Posterior vena cava (tissue), 2 donors: ENCODE measurements around the gene MAOB. TPM values are rescaled to one million over a fixed set of nuclear protein-coding genes. Genes with fewer than 3 reads are reported as not detected.
"Not testable (repeated sequence)": the region's sequence is repeated elsewhere in the genome, so short reads cannot be mapped to it uniquely, and the experiment has no call there.

ENCODE experiments used
- DNase-seq: peaks from one replicate; pipeline ENCODE4 v3.0.0-alpha.2; 2020; ENCODE audit warnings: low spot score
- intact Hi-C, 2 donors: fragments of 100-400 bp; cut with DNase I; formaldehyde crosslinking; loops; one replicate each; pipeline versions ENCODE4 v1.14.1 to v1.14.2; 2022 to 2023
- long read RNA-seq, 2 donors: library from polyadenylated mRNA; unstranded; transcript quantifications; one replicate each; pipeline ENCODE4 v2.0.0, GENCODE V29; 2020 to 2021
- total RNA-seq, 2 donors: library from RNA; stranded (reverse); fragmentation: NEBNext Ultra II Directional; extraction: Animal tissue kit (Norgen Biotek cat#: 25700); gene quantifications; one replicate each; pipeline ENCODE4 v1.2.1, GENCODE V29; 2021
- donor health status: DM: yes; HTN: yes; CAD: no.
- donor health status: DM: yes; HTN: yes; CAD: no.

MAOB gene
- total RNA-seq = 10 to 100 TPM; 41.5 to 69.9 TPM
- long read RNA-seq, donor 1, transcript MAOB-201 (15 exons, 2,566 nt) = major isoform, 53 of 67 reads
- long read RNA-seq, donor 1, partial matches to known transcripts = 11 of 67 reads
- long read RNA-seq, donor 1, other reads (novel, unspliced or antisense) = 3 of 67 reads
- long read RNA-seq, donor 2, transcript MAOB-201 (15 exons, 2,566 nt) = major isoform, 77 of 108 reads
- long read RNA-seq, donor 2, partial matches to known transcripts = 20 of 108 reads
- long read RNA-seq, donor 2, other reads (novel, unspliced or antisense) = 11 of 108 reads

DNA sequence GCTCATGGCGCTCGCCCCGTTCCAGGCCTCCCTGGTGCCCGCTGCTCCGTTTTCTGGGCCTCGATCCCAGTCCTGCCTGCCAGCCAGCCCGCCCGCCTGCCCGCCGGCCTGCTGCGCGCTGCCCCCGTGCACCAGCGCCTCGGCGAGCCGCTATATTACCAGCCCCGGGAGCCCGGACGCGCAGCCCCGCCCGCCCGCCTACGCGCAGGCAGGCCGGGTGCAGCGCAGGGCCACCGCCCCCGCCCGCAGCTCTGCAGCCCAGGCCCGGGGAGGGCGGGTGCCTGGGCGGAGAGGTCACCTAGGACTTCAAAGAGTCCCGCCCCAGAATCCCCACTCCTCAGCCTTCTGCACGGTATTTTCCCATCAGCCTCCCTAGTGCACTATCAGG lies at the start of gene MAOB:
MAOB (minus strand) TSS at position 157 of the 388 bp plus-strand sequence; CDS start at position 6, 151 bp downstream.
- no peak for DNase-seq
- intact Hi-C loops = no loop called here

DNA sequence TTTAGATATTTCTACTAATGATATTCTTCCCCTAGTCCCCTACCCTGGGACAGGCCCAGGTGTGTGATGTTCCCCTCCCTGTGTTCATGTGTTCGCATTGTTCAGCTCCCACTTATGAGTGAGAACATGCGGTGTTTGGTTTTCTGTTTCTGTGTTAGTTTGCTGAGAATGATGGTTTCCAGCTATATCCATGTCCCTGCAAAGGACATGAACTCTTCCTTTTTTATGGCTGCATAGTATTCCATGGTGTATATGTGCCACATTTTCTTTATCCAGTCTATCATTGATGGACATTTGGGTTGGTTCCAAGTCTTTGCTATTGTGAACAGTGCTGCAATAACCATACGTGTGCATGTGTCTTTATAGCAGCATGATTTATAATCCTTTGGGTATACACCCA lies 39.8 kb upstream of the MAOB start:
- intact Hi-C loops = loop anchor here in 1 of 2 donors (5.0 to 10.0 kb wide), 2 partner anchors 77 to 860 kb away; no protein-coding TSS in a partner anchor
- not testable (repeated sequence) for DNase-seq

DNA sequence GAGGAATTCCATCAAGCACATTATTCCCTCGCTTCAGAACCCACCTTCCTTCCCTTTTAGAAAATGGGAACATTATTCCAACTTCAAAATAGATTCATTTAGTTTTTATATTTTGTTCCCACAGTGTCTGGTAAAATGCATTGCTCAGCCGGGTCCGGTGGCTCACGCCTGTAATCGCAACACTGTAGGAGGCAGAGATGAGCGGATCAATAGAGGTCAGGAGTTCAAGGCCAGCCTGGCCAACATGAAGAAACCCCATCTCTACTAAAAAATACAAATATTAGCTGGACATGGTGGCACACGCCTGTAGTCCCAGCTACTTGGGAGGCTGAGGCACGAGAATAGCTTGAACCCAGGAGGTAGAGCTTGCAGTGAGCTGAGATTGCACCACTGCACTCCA lies 28.5 kb upstream of the MAOB start:
- intact Hi-C loops, DNase-seq: not testable (repeated sequence)

DNA sequence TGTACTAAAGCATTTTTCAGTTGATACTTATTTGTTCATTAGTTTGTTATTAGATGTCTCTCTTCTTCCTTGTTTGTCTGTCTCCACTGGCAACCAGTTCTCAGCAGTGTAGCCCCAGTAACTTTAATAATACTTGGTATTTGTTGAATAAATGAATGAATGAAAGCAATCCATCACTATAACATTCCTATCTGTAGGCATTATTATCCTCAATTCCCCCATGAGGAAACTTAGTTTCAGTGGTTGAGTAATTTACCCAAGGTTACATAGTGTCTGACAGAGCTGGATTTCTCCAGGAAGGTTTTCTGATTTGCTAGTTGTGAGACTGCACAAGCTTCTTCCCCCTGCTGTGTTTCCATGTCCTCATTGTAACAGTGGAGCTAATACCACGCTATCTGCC lies 27.8 kb upstream of the MAOB start:
- intact Hi-C loops = no loop called here

DNA sequence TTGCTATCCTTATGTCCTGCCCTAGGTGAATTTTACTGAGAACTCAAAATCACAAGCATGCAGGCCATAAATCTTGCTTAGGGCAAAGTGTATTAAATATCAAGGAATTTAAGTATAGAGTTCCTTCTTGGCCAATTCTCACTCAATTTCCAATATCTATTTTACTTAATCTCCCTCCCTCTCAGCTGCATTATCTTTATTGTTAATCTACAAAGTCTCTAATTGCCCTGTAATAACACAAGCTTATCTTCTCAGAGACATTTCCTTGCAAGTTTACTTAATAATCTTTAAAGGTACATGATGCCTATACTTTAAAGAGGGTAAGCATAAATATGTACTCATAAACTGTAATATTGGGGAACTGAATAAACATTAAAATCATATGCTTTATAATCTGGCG lies 26.9 kb upstream of the MAOB start:
- no peak for DNase-seq
- intact Hi-C loops = no loop called here

More for the DNA sequence above, 27.8 kb upstream of the MAOB start:
- no peak for DNase-seq

DNA sequence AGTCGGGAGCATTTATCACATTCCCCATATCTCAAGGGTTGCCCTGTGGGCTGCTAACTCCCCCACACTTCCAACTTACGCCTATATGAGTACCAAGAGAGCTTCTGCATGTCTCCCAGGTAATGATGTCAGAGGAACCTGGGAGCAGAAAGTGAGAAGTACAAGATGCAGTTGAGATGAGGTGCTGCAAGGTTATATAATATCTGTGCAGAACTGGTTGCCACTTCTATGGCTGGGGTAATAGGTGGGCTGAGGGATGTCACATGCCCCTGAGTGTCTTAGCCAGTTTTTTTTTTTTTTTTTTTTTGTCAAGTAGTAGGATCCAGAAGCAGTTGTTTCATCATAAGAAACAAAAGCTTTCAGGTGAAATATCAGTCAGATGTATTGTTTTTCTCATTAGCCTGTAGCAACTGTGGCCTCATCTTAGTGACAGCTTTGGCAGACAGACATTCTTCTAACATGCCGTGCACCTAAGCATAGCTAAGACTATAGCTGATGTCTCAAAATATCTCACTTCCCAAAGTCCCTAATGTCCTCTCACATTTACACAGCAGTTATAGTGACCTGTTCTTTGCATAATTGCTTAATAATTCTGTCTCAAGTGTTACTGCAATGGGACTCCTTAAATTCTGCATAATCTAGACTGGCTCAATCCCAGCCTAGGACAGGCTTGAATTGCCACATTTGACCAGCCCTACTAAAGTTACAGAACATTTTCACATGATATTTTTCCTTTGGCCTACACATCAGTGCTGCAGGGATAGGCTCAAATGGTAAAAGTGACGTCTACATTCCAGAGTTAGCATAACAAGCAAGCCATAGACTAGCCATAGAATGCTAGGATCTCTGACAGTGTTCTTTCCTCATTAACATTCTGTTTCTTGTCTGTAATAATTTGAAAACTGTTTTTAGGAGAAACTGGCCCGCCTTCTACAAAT lies 17.9 kb upstream of the MAOB start:
- DNase-seq = no peak
- intact Hi-C loops = no loop called here

DNA sequence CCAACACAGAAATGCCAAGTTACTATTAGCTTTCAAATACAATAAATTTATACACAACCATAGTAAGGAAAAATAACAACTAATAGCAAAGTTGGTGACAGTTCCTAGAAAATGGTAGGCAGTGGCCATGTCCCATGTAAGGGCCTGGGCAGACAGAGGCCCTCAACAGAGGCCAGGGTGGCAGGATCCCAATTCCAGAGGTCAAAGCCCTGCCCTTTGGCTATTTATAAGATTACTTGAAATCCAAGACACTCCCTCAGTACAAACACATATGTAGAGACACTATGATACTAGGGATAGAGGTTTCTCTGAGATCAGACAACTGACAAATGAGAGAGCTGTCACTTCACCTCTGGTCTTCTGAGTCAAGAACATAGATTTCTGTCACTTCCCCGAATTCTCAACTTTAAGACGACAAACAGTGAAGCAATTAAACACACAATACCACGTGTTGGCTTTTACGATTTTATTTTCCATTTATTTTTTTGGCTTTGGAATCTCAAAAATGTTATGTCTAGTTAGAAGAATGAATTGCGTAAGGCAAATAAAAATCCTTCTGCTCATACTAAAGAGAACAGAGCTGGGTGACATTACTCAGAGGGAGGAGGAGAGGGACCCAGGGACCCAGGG lies 16.3 kb upstream of the MAOB start:
- no peak for DNase-seq
- intact Hi-C loops = no loop called here

DNA sequence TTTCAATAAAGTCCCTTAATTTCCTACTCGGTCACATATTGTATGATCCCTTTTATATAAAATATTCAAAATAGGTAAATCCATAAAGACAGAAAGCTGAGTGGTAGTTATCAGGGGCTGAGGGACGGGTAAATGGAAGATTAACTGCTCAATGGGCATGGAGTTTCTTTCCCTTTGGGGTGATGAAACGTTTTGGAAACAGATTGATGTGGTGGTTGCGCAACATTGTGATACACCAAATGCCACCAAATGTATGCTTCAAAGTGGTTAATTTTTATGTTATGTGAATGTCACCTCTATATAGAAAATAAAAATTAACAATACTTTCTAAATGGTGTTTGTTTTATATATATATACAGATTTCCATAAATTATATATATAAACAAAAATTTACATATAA lies 15.0 kb upstream of the MAOB start:
- intact Hi-C loops = no loop called here
- no peak for DNase-seq

DNA sequence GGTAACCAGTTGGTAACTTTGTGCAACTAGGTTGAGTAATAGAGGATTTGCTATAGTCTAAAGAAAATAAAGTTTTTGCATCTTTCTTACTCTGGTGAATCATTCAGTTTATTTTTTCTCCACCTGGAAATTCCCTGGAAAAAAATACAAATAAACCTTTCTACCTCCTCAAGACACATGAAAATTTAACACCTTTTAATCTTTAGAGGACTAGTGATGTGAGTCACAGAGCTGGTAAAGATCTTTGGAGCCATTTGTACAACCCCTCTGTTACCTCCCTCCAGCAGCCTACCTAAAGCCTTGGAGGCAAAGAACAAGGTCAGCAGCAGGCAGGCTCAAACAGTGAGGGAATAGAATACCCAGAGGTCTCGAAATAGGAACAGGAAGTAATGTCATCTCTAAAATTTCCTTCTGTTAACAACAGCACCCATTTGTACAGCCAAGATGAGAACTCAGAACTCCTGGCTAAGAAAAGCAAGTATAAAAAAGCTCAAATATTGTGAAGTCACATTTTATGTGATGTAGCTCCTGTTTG lies 10.2 kb upstream of the MAOB start:
- DNase-seq = no peak
- intact Hi-C loops = no loop called here

DNA sequence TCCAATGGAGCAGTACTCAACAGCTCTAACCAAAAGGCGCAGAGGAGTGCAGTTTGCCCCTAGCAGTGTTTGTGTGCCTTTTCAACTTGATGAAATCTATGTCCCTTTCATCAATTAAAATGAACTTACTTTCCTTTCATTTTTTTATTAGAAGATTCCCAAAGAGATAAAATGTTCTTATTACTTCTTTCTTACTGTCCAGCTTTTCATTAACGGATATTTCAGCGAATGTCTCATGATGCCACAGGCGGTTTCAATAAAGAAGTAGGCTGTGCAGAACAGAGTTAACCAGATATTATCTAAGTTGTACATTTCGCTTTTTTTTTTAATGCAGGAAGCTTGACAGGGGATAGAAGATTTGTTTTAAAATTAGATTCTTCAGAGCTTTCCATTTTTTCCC lies 3.4 kb upstream of the MAOB start:
- intact Hi-C loops = no loop called here
- no peak for DNase-seq

DNA sequence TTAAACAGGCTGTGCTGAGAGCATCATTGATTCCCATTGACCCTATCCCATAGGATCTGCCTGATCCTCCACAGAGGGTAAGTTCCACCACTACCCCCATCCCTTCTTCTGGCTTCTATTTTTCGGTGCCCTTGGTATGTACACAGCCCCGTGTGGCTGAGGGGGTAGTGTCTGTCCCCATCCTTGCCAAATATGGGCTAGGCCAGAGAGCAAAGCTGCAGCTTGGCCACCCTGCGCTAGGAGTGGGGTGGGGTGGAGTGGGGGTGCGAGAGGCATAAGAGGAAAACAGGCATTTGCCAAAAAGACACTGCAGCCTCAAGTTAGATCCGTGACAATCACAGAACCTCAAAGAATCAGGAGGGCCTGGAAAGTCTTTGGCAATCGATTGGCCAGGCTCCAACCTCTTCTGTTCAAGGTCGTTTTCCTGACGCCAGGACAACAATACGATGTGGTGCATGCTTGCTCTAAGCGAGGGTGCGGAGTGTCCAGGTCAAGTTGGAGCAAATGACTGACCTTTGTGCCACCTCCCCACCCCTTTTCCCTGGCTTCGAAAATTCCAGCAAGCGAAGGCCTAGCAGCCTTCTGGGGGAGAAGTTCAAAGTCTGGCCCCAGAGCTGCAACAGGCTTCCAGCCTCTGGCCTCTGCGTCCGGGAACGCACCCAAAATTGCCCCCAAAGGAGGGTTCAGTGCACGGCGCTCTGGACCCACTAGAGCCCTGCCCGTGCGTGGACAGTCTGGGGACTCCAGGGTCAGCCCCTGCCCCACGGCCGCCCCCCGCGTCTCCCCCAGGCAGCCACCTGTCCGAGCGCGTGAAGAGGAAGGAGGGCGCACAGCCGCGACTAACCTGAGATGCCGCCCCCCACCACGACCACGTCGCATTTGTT lies 598 bp downstream of the MAOB start:
- DNase-seq = no peak

DNA sequence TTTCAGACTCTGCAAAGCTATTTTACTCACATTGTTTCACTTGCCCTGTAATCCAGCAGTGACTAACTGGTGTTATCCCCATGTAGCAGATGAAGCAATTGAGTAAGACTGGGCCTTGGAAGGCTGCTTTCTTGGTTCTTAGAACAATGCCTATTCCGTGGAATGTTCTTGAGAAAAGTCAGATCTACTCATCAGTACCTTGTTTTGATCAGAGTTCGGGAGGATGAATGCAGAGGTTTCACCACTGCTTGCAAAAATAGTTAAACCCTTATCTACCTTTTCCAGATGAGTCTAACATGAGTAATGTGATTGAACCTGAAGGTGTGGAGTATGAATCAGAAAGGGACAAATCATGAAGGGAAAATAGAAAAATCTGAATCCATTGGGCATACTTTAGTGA lies 1.8 kb downstream of the MAOB start:
- no peak for DNase-seq
- intact Hi-C loops = no loop called here

More for the DNA sequence above, 598 bp downstream of the MAOB start:
- intact Hi-C loops = loop anchor here in 1 of 2 donors (1.0 kb wide), 1 partner anchor 34 kb away; no protein-coding TSS in a partner anchor

DNA sequence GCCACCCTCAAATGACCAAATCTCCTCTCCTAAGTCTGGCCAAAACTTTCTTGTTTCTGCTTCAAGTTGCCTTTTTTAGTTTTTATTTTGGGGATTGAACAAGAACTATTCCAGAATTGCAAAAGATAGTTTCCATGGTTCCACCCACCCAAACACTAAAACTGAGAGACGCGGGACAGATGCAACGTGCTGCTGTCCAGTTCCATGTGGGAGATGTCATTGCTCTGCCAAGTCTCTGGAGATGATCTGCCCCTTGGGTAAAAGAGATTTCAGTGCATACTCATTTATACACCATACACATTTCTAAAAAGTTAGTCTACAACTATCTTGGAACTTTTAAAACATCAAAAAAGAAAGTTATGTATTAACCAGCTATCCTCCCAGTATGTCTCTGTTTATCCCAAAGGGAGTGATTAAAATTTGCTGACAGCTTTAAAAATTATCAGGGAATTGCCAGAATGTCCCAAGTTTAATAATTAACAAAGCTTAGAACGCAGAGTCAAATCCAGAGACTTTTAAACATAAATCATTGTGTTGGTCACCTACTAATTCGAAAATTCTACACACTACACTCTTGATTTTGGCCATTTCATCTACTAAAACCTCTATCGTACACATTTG lies 3.2 kb downstream of the MAOB start:
- intact Hi-C loops = no loop called here
- DNase-seq = no peak

DNA sequence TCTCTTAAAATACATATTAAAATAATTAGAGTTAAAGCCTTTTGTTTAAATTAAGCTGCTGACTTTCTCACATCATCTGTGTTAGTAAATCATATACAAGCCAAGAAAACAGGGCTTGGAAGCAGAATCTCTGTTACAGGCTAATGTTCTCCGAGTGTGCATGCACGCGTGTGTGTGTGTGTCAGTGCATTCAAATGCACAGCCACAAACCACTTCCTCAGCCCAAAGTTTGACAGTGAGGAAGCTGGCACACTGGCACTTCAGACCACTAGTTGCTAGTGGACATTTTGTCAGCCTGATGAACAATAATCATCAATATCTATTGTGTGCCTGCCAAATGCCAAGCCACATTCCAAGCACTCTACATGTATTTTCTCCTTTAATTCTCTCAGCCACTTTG lies 5.6 kb downstream of the MAOB start:
- no peak for DNase-seq
- intact Hi-C loops = no loop called here

DNA sequence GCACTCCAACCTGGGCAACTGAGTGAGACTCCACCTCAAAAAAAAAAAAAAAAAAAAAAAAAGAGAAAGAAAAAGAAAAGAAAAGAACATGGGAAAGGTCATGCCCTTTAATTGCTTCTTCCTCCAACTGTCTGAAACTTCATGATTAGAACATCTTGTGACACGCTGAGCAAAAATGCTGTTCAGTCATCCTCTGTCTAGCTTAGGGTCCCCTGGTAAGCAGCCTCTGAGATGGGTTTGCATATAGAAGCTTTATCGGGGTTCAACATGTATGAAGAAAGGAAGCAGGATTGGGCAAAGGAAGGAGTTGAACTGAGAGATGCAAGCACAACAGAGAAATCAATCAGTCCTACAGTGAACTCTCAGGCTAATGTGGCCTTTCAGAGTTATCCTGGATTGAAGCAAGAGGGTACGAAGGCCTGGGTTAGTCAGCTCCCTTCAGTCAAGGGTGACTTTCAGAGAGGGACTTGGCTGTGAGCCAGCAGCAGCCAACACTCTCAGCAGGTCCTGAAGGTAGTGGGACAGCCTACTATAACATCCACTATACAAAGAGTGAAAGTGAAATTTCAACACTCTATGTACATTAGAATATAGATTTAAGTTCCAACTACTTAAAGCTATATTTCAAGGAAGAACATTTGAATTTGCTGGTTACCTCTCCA lies 11.4 kb downstream of the MAOB start:
- DNase-seq = no peak
- intact Hi-C loops = no loop called here

DNA sequence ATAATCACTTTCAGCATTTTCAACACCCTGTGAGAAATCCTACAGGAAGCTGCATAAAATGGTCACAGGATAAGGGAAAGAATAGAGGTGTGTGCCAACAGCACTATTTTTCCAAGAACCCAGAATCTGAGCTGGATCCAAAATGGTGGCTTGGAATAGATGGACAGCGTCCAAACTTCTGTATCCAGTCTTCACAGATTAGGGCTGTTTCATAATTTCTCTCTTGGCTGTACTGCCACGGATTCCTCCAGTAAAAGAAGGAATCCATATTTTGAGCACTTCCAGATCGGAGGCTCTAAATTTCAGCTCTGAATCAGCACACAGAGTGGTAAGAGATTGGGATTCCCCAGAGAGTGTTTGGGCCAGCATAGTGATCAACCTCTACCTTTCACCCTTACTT lies 12.2 kb downstream of the MAOB start:
- DNase-seq = no peak
- intact Hi-C loops = no loop called here

DNA sequence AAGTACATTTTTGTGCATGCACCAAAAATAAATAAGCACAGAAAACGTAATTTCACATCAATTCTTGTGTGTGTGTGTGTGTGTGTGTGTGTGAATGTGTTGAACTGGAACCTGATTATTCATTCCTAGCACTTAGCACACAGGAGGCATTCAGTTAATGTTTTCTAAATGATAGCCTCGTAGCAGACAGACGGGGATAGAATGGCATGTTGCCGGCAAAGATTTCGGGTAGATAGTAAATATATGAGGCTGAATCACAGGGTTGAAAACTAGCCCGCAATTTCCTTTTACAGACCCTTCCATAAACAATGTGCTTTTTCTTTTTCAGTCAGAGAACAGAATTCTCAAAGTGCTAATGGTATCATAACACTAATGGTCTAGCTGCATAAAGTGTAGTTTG lies 13.5 kb downstream of the MAOB start:
- intact Hi-C loops = no loop called here
- no peak for DNase-seq

DNA sequence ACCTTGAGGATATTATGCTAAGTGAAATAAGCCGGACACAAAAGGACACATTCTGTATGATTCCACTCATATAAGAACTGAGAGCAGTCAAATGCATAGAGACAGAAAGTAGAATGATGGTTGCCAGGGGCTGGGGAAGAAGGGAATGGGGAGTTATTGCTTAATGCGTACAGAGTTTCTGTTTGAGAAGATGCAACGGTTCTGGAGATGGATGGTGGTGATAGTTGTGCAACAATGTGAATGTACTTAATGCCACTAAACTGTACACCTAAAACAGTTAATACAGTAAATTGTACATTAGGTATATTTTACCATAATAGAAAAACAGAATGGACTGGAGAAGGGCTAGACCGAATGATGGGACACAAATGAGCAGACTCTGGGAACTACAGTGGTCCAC lies 15.8 kb downstream of the MAOB start:
- intact Hi-C loops = no loop called here
- no peak for DNase-seq
